COLO668 (cell line): ENCODE results near the gene SET.

Source experiments
- DNase-seq: peaks from one replicate; lab custom pipeline; 2025; ENCODE audit not compliant: unreplicated experiment; lab: John Stamatoyannopoulos, UW

SET gene

DNA sequence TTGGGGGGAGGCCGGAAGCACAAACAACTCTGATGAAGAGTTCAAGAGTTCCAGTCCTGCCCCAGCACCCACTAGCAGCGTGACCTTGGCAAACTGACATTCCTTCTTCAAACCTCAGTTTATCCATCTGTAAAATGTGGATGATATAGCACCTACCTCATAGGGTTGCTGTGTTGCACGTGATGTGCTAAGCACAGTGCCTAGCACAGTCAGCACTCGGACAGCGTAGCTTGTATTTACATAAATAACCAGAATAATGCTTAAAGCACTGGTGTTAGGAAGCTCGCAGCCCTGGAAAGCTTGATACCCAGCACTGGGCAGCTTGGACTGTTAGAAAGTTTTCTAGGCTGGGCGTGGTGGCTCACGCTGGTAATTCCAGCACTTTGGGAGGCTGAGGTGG, 18.4 kb downstream of the SET start:
- no peak for DNase-seq

DNA sequence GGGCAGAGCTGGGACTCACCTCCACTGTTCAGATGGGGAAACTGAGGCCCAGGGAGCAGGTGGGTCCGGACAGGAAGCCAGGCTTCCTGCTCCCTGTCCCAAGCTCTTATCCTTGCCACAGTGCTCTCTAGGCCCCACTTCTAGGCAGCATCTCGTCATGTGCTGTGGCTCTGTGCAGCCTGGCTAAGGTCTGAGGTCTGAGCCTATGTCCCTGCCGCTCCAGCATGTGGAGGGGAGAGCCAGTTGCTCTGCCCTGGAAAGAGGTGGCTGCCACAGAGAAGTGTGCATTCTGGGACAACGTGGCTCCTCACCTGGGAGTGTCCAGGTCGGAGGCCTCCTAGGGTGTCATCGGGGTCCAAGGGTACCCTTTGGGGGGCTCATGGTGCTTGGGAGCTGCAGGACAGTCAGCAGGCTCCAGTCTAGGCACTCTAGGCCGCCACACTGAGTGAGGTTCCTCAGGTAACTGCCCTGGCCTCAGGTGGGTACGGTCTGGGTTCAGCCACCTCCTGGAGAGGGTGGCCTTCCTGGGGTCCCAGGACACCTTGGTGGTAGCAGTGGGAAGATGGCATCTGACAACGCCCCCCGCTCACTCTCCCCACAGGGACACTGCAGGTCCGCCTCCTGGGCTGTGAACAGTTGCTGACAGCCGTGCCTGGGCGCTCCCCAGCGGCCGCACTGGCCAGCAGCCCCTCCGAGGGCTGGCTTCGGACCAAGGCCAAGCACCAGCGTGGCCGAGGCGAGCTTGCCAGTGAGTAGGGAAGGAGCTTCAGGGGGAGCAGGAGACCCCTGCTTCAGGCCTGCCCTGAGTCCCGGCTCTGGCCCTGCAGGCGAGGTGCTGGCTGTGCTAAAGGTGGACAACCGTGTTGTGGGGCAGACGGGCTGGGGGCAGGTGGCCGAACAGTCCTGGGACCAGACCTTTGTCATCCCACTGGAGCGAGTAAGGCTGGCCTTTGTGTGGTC, 23.7 kb downstream of the SET start:
- DNase-seq, result no peak

DNA sequence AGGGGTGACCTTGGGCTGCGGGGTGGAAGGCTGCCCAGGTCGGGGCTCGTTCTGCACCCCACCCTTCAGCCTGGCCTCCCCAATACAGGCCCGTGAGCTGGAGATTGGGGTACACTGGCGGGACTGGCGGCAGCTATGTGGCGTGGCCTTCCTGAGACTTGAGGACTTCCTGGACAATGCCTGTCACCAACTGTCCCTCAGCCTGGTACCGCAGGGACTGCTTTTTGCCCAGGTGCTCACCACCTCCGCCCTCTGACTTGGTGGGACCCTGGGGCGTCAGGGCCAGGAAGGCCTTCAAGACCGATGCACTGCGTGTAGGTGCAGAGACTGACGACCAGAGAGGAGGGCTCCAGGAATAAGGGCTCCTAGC, 24.4 kb downstream of the SET start:
- no peak for DNase-seq

DNA sequence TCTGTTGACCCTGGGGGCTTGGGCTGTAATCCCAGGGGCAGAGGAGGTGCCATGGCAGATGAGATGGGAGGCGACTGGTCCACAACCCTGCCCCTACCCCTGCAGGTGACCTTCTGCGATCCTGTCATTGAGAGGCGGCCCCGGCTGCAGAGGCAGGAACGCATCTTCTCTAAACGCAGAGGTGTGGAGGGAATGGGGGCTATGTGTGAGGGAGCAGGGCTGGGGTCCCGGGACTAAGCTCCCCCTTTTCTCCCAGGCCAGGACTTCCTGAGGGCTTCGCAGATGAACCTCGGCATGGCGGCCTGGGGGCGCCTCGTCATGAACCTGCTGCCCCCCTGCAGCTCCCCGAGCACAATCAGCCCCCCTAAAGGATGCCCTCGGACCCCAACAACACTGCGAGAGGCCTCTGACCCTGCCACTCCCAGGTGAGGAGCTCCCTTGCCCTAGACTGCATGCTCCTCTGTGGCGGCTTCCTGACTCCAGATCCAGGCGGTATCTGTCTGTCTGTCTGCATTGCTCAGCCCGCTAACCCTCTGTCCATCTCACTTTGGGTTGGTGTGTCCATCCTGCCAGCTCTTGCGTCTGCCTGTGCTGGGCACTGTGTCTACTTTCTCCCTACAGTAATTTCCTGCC, 25.0 kb downstream of the SET start:
- DNase-seq, result no peak

DNA sequence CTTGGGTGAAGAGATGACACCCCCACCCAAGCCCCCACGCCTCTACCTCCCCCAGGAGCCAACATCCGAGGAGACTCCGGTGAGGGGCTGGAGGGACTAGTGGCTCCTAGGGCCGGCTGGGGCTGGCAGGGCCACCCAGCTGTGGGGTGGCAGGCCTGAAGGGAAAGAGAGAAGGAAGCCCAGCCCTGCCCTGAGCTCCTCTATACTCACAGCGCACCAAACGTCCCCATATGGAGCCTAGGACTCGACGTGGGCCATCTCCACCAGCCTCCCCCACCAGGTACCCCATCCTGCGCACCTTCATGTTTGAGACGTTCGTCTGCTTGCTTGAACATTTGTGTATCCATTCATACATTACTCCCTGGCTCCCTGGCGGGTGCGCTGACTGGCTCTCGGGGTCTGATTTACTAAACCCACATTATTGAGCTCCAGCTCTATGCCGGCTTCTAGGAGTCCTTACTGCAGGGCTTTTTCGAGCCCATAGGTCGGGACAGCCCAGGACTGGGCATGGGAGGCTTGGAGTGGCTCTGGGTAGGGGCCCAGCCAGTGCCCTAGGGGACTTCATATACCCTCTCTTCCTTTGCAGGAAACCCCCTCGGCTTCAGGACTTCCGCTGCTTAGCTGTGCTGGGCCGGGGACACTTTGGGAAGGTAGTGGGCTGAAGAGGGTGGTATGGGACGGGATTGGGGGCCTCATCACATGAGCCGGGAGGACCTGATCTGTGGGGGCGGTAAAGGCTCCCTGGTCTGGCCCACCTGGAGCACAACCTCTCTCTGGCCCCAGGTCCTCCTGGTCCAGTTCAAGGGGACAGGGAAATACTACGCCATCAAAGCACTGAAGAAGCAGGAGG, 25.8 kb downstream of the SET start:
- no peak for DNase-seq

DNA sequence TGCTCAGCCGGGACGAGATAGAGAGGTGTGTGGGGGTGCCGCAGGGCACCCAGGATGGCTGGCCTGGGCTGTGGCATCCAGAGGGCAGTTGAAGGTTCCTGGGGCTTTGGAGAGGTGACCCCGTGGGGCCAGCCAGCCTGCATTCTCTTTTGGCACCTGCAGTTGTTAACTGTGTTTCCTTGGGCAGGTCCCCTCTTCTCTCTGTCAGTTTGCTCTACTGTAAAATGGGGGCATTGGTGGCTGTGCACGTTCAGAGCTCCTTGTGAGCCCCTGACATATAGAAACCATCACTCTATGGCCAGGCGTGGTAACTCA, 26.4 kb downstream of the SET start:
- DNase-seq, result no peak

DNA sequence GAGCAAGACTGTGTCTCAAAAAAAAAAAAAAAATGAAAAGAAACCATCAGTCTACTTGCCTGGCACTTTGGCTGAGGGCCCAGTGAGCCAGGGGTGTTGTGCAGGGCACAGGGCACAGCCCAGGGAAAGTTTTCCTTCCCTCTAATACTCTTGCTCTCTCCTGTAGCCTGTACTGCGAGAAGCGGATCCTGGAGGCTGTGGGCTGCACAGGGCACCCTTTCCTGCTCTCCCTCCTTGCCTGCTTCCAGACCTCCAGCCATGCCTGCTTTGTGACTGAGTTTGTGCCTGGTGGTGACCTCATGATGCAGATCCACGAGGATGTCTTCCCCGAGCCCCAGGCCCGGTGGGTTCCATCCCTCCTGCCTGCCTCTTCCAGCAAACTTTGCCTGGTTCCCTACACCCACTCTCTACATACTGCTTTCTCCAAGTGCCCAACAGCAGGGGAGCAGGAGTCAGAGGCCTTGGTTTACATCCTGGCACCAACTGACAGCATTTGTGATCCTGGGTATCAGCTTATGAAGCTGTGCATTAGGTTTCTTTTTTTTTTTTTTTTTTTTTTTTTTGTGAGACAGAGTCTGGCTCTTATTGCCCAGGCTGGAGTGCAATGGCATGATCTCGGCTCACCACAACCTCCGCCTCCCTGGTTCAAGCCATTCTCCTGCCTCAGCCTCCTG, 27.7 kb downstream of the SET start:
- no peak for DNase-seq

DNA sequence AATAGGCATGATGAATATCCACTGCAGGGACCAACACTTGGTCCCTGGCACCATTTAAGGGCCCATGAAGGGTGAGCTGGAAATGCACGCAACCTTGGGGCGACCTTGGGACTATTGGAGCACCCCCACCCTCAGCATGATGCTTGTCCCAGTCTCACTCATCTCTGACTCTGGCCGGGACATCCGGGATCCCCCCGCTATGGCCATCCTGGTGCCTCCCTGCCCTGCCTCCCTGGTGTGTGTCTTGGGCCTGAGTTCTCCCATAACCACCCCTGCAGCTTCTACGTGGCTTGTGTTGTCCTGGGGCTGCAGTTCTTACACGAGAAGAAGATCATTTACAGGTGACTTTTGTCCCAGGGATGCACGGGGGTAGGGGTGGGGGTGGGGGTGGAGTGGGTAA, 29.0 kb downstream of the SET start:
- no peak for DNase-seq

DNA sequence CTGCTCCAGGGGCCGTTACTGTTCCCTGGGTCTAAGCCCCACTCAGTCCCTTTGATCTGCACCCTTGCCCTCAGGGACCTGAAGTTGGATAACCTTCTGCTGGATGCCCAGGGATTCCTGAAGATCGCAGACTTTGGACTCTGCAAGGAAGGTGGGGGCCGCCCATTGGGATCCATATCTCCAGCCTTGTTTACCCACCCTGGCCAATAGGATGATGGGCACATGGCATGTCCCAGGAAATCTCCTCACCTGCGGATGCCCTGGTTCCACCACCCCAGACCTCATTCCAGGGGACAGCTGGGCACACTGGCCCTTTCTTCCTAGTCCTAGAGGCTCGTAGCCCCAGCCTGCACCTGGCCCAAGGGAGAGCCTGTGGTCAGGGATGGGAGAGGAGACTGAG, 29.5 kb downstream of the SET start:
- no peak for DNase-seq

DNA sequence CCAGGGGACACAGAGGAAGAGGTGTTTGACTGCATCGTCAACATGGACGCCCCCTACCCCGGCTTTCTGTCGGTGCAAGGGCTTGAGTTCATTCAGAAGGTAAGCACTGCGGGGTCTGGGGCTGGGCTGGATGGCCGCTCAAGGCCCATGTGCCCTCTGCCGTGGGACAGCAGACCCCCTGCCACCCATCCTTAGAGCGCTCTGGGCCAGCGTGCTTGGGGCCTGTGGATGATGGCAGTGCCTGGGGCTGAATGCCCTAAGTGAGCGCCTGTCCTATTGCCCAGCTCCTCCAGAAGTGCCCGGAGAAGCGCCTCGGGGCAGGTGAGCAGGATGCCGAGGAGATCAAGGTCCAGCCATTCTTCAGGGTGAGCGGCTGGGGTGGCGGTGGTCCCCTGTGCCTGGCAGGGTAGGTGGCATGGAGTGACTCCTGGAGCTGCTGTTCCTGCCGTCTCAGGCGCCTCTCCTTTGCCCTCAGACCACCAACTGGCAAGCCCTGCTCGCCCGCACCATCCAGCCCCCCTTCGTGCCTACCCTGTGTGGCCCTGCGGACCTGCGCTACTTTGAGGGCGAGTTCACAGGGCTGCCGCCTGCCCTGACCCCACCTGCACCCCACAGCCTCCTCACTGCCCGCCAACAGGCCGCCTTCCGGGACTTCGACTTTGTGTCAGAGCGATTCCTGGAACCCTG, 31.0 kb downstream of the SET start:
- DNase-seq, result no peak

DNA sequence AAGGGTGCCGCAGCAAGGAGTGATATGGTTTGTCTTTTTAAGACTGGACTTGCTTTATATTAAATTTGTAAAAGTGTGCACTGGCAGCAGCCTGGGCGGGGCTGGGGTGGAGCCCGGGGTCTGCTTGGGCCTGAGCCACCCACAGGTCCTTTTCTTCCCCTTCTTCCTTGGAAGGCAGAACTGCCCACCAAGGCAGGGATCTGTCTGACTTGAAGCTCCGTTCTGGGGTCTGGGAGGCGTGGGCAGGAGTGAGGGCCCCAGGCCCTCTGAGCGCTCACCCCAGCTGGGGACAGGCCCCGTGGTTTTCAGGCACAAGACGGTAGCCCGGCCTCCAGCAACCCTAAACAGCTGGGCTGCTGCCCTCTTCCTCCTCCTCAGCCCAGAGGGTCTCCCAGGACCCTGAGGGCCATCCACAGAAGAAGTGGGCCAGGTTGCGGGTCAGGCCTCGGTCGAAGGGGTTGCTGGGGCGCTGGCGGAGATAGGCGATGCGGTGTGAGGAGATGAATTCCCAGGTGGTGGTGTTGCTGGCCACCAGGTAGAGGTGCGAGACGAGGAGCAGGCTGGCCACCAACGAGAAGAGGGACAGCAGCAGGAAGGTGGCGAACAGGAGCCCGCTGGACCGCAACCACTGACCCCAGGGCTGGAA, 31.9 kb downstream of the SET start:
- no peak for DNase-seq

DNA sequence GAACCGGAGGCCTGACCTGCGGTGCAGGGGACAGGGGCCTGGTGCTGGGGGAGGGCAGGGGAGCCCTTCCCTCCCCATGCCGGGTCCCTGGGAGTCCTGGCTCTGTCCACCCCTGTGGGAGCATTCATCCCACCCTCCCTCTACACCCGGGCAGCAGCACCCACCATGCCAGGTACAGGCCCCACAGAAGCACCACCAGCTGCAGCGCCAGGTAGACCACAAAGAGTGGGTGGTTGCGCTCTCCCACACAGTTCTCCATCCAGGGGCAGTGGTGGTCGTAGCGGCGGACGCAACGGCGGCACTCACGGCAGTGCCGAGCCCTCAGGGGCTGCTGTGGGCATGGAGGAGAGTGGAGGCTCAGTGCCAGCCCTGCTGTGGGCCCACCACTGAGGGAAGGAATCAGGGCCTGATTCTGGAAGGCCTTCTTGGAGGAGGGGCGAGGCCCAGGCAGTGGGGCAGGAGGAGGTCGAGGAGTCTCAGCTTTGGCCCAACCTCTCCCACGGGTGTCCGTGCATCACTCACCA, 32.5 kb downstream of the SET start:
- DNase-seq, result no peak

DNA sequence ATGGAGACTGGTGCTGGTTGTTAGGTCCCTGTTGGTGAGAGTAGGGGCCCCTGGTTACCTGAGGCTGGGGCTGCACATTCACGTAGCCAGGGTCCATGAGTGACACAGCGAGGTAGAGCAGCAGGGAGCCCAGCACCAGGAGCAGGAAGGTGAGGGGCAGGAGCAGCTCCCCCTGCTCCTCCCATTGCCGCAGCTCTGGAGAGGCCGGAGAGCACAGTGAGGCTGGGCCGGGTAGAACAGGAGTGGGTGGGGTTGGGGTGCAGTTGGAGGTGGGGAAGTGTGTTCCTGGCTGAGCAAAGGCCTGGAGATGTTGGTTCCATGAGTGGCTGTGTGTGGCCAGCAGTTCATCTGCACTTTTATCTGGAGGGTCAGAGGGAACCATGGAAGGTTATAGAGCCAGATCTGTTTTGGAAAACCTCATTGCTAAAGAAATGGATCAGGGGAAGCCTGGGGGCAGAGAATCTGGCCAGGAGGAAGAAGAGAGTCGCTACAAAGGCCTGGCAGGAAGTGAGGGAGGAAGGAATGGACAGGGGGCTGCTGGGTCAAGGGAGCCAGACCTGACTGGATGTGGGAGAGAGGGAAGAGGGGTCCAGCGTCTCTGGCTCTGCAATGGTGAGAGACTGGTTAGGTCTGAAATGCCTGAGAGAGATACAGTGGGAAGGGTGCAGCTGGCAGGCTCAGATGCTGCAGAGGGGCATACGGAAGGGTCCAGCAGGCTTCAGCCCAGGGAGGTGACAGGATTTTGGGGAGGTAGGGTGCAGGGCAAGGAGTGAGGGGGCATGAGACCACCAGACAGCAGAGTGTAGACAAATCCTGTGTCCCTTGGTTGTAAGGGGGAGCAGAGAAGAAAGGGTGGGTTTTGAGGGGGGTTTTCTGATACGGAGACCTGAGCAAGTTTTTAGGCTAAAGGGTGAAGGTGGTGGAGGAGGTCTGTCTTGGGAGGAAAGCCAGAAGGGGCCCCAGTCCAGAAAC, 33.6 kb downstream of the SET start:
- DNase-seq, result no peak

DNA sequence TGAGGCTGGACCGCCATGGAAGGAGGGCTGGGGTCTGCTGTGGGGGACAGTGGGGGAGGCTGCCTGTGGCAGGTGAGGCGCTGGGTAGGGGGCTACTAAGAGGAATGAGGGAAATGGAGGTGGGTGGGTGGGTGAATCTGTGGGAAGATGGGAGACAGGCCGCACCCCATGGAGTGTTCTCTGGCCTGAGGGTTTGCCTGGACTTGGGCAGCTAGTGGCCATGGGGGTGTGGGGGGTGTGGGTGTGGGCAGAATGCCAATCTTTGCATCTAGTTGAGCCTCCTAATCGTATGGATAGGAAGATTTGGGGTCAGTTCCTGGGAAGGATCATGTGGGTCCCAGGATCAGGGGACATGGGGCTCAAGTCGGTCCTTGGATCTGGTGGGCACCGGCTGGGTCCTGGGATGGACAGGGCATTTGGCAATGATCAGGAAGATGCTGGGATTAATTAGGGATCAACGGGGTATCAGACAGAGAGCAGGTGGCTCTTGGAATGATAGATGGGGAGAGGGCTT, 34.4 kb downstream of the SET start:
- DNase-seq, result no peak

DNA sequence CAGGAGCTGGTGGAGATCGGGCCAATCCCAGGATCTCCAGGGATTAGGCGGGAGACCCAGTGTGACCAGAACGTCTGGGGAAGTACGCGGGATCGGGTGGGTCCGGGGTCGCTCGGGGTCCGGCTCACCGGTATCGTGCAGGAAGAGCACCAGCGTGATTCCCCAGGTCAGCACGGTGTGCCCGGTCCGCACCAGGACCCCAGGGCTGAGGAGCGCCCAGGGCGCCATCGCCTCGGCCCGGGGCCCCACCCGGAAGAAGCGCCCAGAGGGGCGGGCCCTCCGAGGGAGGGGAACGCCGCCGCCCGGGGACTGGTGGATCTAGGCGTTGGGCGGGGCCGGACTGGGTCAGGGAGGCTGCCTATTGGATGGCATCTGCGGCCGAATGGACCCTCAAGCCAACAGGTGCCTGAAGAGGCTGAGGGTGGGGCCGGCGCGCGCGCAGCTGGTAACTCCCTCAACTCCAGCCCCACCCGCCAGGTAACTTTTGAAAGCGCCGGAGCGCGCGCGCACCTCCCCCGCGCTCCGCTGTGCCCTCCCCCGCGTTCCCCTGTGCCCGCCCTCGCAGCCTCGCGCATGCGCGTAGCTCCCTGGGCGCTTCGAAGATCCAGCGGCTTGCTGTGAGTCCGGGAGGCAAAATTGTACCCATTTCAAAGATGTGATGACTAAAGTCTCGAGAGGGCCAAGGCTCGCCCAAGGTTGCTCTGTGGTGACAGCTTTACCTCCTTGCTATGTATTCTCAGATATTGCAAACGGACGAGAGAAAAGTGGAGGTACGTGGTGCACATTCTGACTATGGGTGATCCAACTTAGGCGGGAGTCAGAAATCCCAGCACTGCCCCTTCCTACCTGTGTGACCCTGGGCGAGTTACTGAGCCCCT, 35.1 kb downstream of the SET start, which contains the start of gene ZDHHC12:
Gene ZDHHC12 (minus strand): TSS at position 262 of the 878 bp plus-strand sequence. CDS start 34 bp downstream, at position 228.
- peak; percentile 99 for DNase-seq

DNA sequence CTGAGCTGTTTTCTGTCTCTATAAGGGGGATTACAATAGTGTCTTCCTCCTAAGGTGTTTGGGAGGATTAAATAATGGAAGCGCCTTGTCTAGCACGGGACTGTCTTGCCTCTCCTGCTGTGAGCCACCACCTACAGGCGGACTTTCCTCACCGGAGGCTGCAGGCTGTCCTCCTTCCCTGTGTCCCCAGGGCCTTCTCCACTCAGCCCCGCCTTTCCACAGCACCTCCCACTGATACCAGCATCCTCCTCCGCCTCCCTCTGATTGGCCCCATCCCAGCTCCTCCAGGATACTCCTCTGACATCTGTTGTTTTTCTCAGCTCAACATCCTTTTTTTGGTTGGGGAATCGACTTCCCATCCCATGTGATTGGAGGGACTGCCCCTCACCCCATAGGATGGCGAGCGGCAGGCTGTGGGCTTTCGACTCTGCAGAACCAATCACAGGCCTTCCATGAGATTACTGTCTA, 35.8 kb downstream of the SET start:
- DNase-seq, result peak; percentile 67

DNA sequence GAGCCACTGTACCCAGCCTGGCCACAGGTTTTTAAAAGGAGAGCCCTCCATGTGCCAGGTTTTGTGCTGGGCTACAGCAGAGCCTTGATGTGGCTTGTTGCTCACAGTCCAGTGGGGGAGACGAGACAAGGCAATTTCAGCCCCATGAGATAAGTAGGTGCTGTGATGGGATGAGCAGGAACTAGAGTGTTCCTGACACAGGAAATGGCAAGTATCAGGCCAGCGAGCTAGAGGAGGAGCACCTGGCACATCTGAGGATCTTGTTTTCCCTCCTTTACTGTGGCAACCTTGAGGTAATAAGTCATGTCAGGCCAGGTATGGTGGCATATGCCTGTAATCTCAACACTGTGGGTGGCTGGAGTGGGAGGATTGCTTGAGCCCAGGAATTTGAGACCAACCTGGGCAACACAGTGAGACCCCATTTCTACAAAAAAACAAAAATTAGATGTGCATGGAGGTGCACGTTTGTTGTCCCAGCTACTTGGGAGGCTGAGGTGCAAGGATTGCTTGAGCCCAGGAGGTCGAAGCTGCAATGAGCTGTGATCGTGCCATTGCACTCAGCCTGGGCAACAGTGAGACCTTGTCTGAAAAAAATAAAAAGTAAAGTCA, 38.7 kb downstream of the SET start:
- no peak for DNase-seq
